ENCODE results near the gene MYRFL.

- TF ChIP-seq CTCF (IDR thresholded peaks at IDR 0.05) = no peak
- TF ChIP-seq POLR2A (IDR thresholded peaks at IDR 0.05) = no peak
These were observed 3.4 kb upstream of the MYRFL start for GRCh38 chr12:69821456-69822159.
